CD14-positive monocyte (primary cell): ENCODE results near the gene LRRC28. TPM values are rescaled to one million over a fixed set of nuclear protein-coding genes. Genes with fewer than 3 reads are reported as not detected.

Experiments
- DNase-seq, 3 donors: peaks; one replicate each; pipeline ENCODE4 v3.0.0-alpha.2; 2011 to 2022
- H2AFZ ChIP-seq: 2 replicates; pipeline ENCODE4 v1.6.0; 2012; ENCODE audit warnings: mild to moderate bottlenecking, low read depth, low read length, inconsistent platforms; ENCODE audit not compliant: insufficient read depth, poor library complexity, severe bottlenecking
- H3K27ac ChIP-seq, 2 donors: 1 replicate in 1 of 2; 2 replicates in 1 of 2; pipeline ENCODE4 v1.5.1; 2012 to 2013; ENCODE audit warnings: low read length in 2 of 2, control low read depth in 1 of 2, inconsistent platforms in 1 of 2, low read depth in 1 of 2, mild to moderate bottlenecking in 1 of 2
- H3K27me3 ChIP-seq, 2 donors: one replicate each; pipeline versions ENCODE4 v1.6.0 to v1.6.1; 2011 to 2013; ENCODE audit warnings: low read length in 2 of 2; ENCODE audit not compliant: control insufficient read depth in 2 of 2, insufficient read depth in 2 of 2
- H3K36me3 ChIP-seq, 2 donors: replicated peaks in 1 of 2; 1 replicate in 1 of 2; 2 replicates in 1 of 2; pipeline versions ENCODE4 v1.5.1 to v1.6.1; 2012 to 2013; ENCODE audit warnings: low read length in 2 of 2, control low read depth in 1 of 2, inconsistent platforms in 1 of 2, mild to moderate bottlenecking in 1 of 2; ENCODE audit not compliant: insufficient read depth in 2 of 2, control insufficient read depth in 1 of 2
- H3K4me1 ChIP-seq, 2 donors: 1 replicate in 1 of 2; 2 replicates in 1 of 2; pipeline versions ENCODE4 v1.5.1 to v1.6.1; 2012 to 2013; ENCODE audit warnings: low read length in 2 of 2, control low read depth in 1 of 2, inconsistent platforms in 1 of 2, mild to moderate bottlenecking in 1 of 2, moderate library complexity in 1 of 2; ENCODE audit not compliant: insufficient read depth in 2 of 2, control insufficient read depth in 1 of 2
- H3K4me2 ChIP-seq: replicated peaks from 2 replicates; pipeline ENCODE3; 2012; ENCODE audit warnings: low read length, moderate library complexity, mild to moderate bottlenecking; ENCODE audit not compliant: poor library complexity, severe bottlenecking; ENCODE audit errors: extremely low read depth
- H3K4me3 ChIP-seq, 3 experiments: fragments of 200-600 bp in 1 of 3; sonication (generic) in 1 of 3; replicated peaks in 1 of 3; 1 replicate in 2 of 3; 2 replicates in 1 of 3; pipeline ENCODE4 v1.5.1; 2011 to 2013; ENCODE audit warnings: low read length in 3 of 3, mild to moderate bottlenecking in 3 of 3, control low read depth in 2 of 3, low read depth in 2 of 3, inconsistent platforms in 1 of 3, moderate library complexity in 1 of 3
- H3K79me2 ChIP-seq: 2 replicates; pipeline ENCODE4 v1.6.0; 2012; ENCODE audit warnings: mild to moderate bottlenecking, control low read depth, inconsistent platforms, low read length, moderate library complexity; ENCODE audit not compliant: insufficient read depth
- H3K9ac ChIP-seq: 2 replicates; pipeline ENCODE4 v1.6.0; 2017; ENCODE audit warnings: low read length, mild to moderate bottlenecking; ENCODE audit not compliant: insufficient read depth, poor library complexity, severe bottlenecking
- H3K9me3 ChIP-seq, 2 donors: replicated peaks in 1 of 2; 1 replicate in 1 of 2; 2 replicates in 1 of 2; pipeline versions ENCODE4 v1.5.1 to v1.6.1; 2012 to 2013; ENCODE audit warnings: low read length in 2 of 2, control low read depth in 1 of 2; ENCODE audit not compliant: control insufficient read depth in 1 of 2, insufficient read depth in 1 of 2
- H4K20me1 ChIP-seq: 2 replicates; pipeline ENCODE4 v1.6.0; 2012; ENCODE audit warnings: mild to moderate bottlenecking, low read length, control low read depth, moderate library complexity; ENCODE audit not compliant: insufficient read depth
- H3K27ac Mint-ChIP-seq, 7 donors: one replicate each; pipeline ENCODE4 v1.8.0; 2020; ENCODE audit warnings: mild to moderate bottlenecking in 7 of 7, mixed read lengths in 7 of 7, moderate library complexity in 6 of 7, inconsistent platforms in 2 of 7
- H3K27me3 Mint-ChIP-seq, 3 donors: one replicate each; pipeline ENCODE4 v1.8.0; 2021 to 2022; ENCODE audit warnings: low read depth in 3 of 3, mild to moderate bottlenecking in 3 of 3, mixed read lengths in 3 of 3, moderate library complexity in 3 of 3, inconsistent platforms in 1 of 3
- H3K36me3 Mint-ChIP-seq, 2 donors: one replicate each; pipeline ENCODE4 v1.8.0; 2020; ENCODE audit warnings: mixed read lengths in 2 of 2, inconsistent platforms in 1 of 2, mild to moderate bottlenecking in 1 of 2
- H3K4me1 Mint-ChIP-seq: one replicate; pipeline ENCODE4 v1.8.0; 2020; ENCODE audit warnings: mild to moderate bottlenecking, mixed read lengths
- H3K4me3 Mint-ChIP-seq, 2 donors: one replicate each; pipeline ENCODE4 v1.8.0; 2020; ENCODE audit warnings: mild to moderate bottlenecking in 2 of 2, mixed read lengths in 2 of 2, moderate library complexity in 1 of 2
- H3K9me3 Mint-ChIP-seq, 7 donors: one replicate each; pipeline ENCODE4 v1.8.0; 2020 to 2022; ENCODE audit warnings: mixed read lengths in 7 of 7, mild to moderate bottlenecking in 6 of 7, moderate library complexity in 6 of 7, inconsistent platforms in 2 of 7
- CTCF ChIP-seq: fragments of 200-600 bp; IDR thresholded peaks from one replicate; pipeline ENCODE4 v1.8.0; 2022; ENCODE audit warnings: antibody characterized with exemption, mild to moderate bottlenecking
- WGBS: methylation state at CpG from one replicate; pipeline ENCODE4 v1.1.5; 2013; ENCODE audit warnings: missing lambda C conversion rate; ENCODE audit not compliant: insufficient coverage; 5-methylcytosine and 5-hydroxymethylcytosine counted together
- intact Hi-C, 2 donors: fragments of 100-400 bp; cut with micrococcal nuclease; formaldehyde crosslinking; loops; one replicate each; pipeline versions ENCODE4 v1.15.0 to v1.15.1; 2023
- polyA plus RNA-seq, 3 donors: library from polyadenylated mRNA; depleted of rRNA in 1 of 3; unstranded in 2 of 3; stranded (reverse) in 1 of 3; fragments of 300-500 nt in 2 of 3; fragments of >200 nt in 1 of 3; fragmentation: Illumina TruSeq in 2 of 3; gene quantifications; 1 replicate in 2 of 3; 2 replicates in 1 of 3; pipeline ENCODE4 v1.2.3, GENCODE V29; 2012 to 2021

LRRC28 gene
- polyA plus RNA-seq, 3 donors: 18.6 to 25.3 (median 19.8) TPM

GRCh38 chr15:99275525-99276128, 24.3 kb downstream of the LRRC28 start:
- H3K9ac ChIP-seq: no peak overlapping the region
- peaks cover 7 to 10% of the 10 kb centered on the region in 2 donors for H3K36me3 Mint-ChIP-seq
- H3K36me3 ChIP-seq: no peaks in the 10 kb centered on the region
- H3K4me2 ChIP-seq: no peak overlapping the region
- no peaks in the 10 kb centered on the region for H3K79me2 ChIP-seq
- TF ChIP-seq CTCF: no peak
- H2AFZ ChIP-seq: no peak overlapping the region
- H3K27me3 Mint-ChIP-seq: peaks cover 0 to 2% (median 0%) of the 10 kb centered on the region in 3 donors
- H4K20me1 ChIP-seq: no peaks in the 10 kb centered on the region
- peaks cover 4% of the 10 kb centered on the region for H3K4me1 Mint-ChIP-seq
- H3K27me3 ChIP-seq: no peaks in the 10 kb centered on the region
- peak overlapping the region in 1 of 7 donors; percentile 50 for H3K27ac Mint-ChIP-seq
- DNase-seq: no peak
- no peaks in the 10 kb centered on the region for H3K4me1 ChIP-seq
- 100% methylated on average over 3 of the region's 9 CpGs for whole genome bisulfite sequencing
- no peak overlapping the region for H3K4me3 ChIP-seq
- H3K27ac ChIP-seq: no peak overlapping the region
- H3K9me3 Mint-ChIP-seq: no peaks in the 10 kb centered on the region
- H3K9me3 ChIP-seq: no peaks in the 10 kb centered on the region
- H3K4me3 Mint-ChIP-seq: no peak overlapping the region
- intact Hi-C loops: loop anchor here in 1 of 2 donors (10.0 kb wide), 1 partner anchor 429 kb away; no protein-coding TSS in a partner anchor

GRCh38 chr15:99279290-99279689, 28.0 kb downstream of the LRRC28 start:
- H3K4me3 Mint-ChIP-seq: no peak overlapping the region

More at GRCh38 chr15:99279290-99279689, 28.0 kb downstream of the LRRC28 start:
- H3K9me3 ChIP-seq: no peaks in the 10 kb centered on the region
- no peak overlapping the region for H3K9ac ChIP-seq
- Mint-ChIP-seq H3K27me3 (peaks cover 0 to 2% (median 1%) of the 10 kb centered on the region in 3 donors), H3K4me1 (peaks cover 8% of the 10 kb centered on the region), H3K36me3 (peaks cover 8 to 10% of the 10 kb centered on the region in 2 donors), H3K27ac (no peak overlapping the region), H3K9me3 (no peaks in the 10 kb centered on the region)
- H3K27ac ChIP-seq: no peak overlapping the region
- WGBS: 5% methylated on average over 2 of the region's 3 CpGs
- no peaks in the 10 kb centered on the region for H3K27me3 ChIP-seq
- H3K36me3 ChIP-seq: no peaks in the 10 kb centered on the region
- TF ChIP-seq CTCF: no peak
- no peaks in the 10 kb centered on the region for H3K4me1 ChIP-seq
- H3K4me3 ChIP-seq: no peak overlapping the region
- no peak overlapping the region for H2AFZ ChIP-seq
- DNase-seq: no peak
- no peak overlapping the region for H3K4me2 ChIP-seq
- H3K79me2 ChIP-seq: no peaks in the 10 kb centered on the region
- intact Hi-C loops: loop anchor here in 1 of 2 donors (10.0 kb wide), 1 partner anchor 426 kb away; no protein-coding TSS in a partner anchor
- no peaks in the 10 kb centered on the region for H4K20me1 ChIP-seq
